Mucosa of descending colon (tissue), 3 donors: ENCODE results near the gene HSPA12A. TPM values are rescaled to one million over a fixed set of nuclear protein-coding genes. Genes with fewer than 3 reads are reported as not detected.
A peak's percentile ranks its signal among the peaks of the same experiment; 100 is the strongest.

Experiments used
- ATAC-seq: fragments of 200-7000 bp; cut with Tn5 transposase; one replicate; pipeline ENCODE4 v1.9.1; 2020; ENCODE audit warnings: mild to moderate bottlenecking, moderate library complexity
- DNase-seq, 3 donors: peaks; one replicate each; pipeline ENCODE4 v3.0.0-alpha.2; 2020
- H3K36me3 ChIP-seq: fragments of 200-600 bp; one replicate; pipeline ENCODE4 v1.8.0; 2021; ENCODE audit warnings: low read depth, mild to moderate bottlenecking
- H3K4me1 ChIP-seq: fragments of 200-600 bp; one replicate; pipeline ENCODE4 v1.8.0; 2021; ENCODE audit warnings: low read depth, mild to moderate bottlenecking
- H3K4me3 ChIP-seq: fragments of 200-600 bp; one replicate; pipeline ENCODE4 v1.8.0; 2021; ENCODE audit warnings: mild to moderate bottlenecking
- H3K9me3 ChIP-seq: fragments of 200-600 bp; one replicate; pipeline ENCODE4 v1.8.0; 2021; ENCODE audit warnings: mild to moderate bottlenecking
- CTCF ChIP-seq: fragments of 200-600 bp; IDR thresholded peaks from one replicate; pipeline ENCODE4 v1.8.0; 2022; ENCODE audit warnings: antibody characterized with exemption, mild to moderate bottlenecking
- intact Hi-C, 2 donors: fragments of 100-400 bp; cut with DNase I in 1 of 2; cut with micrococcal nuclease in 1 of 2; formaldehyde crosslinking; loops; one replicate each; pipeline versions ENCODE4 v1.11.0 to v1.11.1; 2022; cut with DNase I, micrococcal nuclease
- total RNA-seq, 3 donors: library from RNA; stranded (reverse); fragmentation: NEBNext Ultra II Directional in 2 of 3; extraction: Animal tissue kit (Norgen Biotek cat#: 25700) in 2 of 3; gene quantifications; one replicate each; pipeline versions ENCODE4 v1.2.1 to v1.2.4, GENCODE V29; 2021 to 2023
- donor health status: DM: no; HTN: no; CAD: no; lungs with moderate emphysema.
- donor health status: DM: no; HTN: no; CAD: no.
- donor health status: DM: no; HTN: yes; CAD: no.

Gene HSPA12A
- total RNA-seq, 3 donors from 2014 or later = 7.7 to 20.6 (median 8.8) TPM

- ATAC-seq = no peak
- no peak for TF ChIP-seq CTCF
- intact Hi-C loops = no loop called here
- Histone ChIP-seq H3K4me1 (peaks cover 2% of the 10 kb centered on the region), H3K36me3 (no peaks in the 10 kb centered on the region), H3K9me3 (no peaks in the 10 kb centered on the region), H3K4me3 (no peak overlapping the region)
- DNase-seq = no peak
Observed at GRCh38 chr10:116772909-116773705, 30.7 kb upstream of the HSPA12A start.

- no peak for TF ChIP-seq CTCF
- H3K9me3 ChIP-seq = no peaks in the 10 kb centered on the region
- no peaks in the 10 kb centered on the region for H3K36me3 ChIP-seq
- ATAC-seq (no peak), DNase-seq (no peak)
- H3K4me3 ChIP-seq = no peak overlapping the region
- H3K4me1 ChIP-seq = peaks cover 9% of the 10 kb centered on the region
- intact Hi-C loops = no loop called here
Observed at GRCh38 chr10:116771959-116772585, 29.7 kb upstream of the HSPA12A start.

GRCh38 chr10:116771101-116771958 lies 29.0 kb upstream of the HSPA12A start:
- ATAC-seq = peak; percentile 26
- Histone ChIP-seq H3K4me3 (no peak overlapping the region), H3K9me3 (no peaks in the 10 kb centered on the region), H3K36me3 (no peaks in the 10 kb centered on the region), H3K4me1 (peaks cover 15% of the 10 kb centered on the region)
- no peak for TF ChIP-seq CTCF
- intact Hi-C loops = no loop called here
- DNase-seq = peak in 1 of 3 donors; percentile 48

DNA sequence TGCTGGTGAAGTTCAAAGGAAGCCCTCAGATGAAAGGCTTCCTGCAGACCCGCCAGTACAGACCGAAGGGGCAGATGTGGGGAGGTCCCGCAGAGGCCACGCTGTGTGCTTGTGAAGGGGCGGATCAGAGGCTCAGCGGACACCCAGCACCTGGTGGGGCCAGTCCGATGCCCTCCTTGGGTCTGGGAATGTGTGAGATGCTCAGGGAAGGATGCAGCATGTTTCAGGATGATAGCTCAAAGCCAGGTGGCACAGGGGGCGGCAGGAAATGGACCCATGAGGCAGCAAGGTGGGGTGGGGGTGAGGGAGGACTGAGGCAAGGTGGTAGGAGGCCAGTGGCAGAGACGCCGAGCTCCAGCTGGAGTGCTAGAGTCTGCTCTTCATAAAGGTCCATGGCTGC lies 27.9 kb upstream of the HSPA12A start:
- H3K4me3 ChIP-seq = no peak overlapping the region
- H3K4me1 ChIP-seq = peaks cover 21% of the 10 kb centered on the region
- intact Hi-C loops = no loop called here
- TF ChIP-seq CTCF = no peak
- no peaks in the 10 kb centered on the region for H3K36me3 ChIP-seq
- no peak for ATAC-seq
- no peak for DNase-seq
- H3K9me3 ChIP-seq = no peaks in the 10 kb centered on the region

DNA sequence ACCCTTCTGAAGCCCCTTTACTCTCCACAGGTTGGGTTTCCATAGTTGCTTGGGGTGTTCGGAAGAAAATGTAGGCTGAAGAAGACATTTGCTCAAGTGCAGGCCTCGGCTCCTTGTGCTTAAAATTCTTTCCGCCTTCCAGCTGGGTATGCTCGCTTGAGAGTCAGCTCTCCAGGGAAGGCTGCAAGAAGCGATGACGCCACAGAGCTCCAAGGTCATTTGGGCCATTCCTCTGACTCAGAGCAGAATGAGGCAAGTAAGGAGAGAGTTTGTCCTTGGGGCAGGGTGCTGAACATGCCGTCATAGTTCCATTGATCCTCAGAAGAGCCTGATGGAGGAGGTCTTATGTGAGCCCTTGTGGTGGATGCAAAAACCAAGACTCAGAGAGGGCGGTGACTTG lies 27.4 kb upstream of the HSPA12A start:
- peaks cover 21% of the 10 kb centered on the region for H3K4me1 ChIP-seq
- peaks cover 2% of the 10 kb centered on the region for H3K9me3 ChIP-seq
- no peak for DNase-seq
- intact Hi-C loops = no loop called here
- no peaks in the 10 kb centered on the region for H3K36me3 ChIP-seq
- no peak for ATAC-seq
- TF ChIP-seq CTCF = no peak
- no peak overlapping the region for H3K4me3 ChIP-seq
